Type B pancreatic cell (in vitro differentiated cells): Measurements from ENCODE around the gene NUPR1. TPM values are rescaled to one million over a fixed set of nuclear protein-coding genes. Genes with fewer than 3 reads are reported as not detected.
A peak's percentile ranks its signal among the peaks of the same experiment; 100 is the strongest.

Experiments used
- DNase-seq: peaks from one replicate; pipeline ENCODE4 v3.0.0; 2021; ENCODE audit warnings: mixed read lengths; ENCODE audit not compliant: unreplicated experiment; ENCODE audit errors: extremely low spot score
- H3K27ac Mint-ChIP-seq: 2 replicates; pipeline ENCODE4 v1.8.0; 2021; ENCODE audit warnings: mild to moderate bottlenecking, mixed read lengths
- H3K27me3 Mint-ChIP-seq: 2 replicates; pipeline ENCODE4 v1.8.0; 2021; ENCODE audit warnings: mixed read lengths
- H3K36me3 Mint-ChIP-seq: 2 replicates; pipeline ENCODE4 v1.8.0; 2021; ENCODE audit warnings: mixed read lengths
- H3K4me1 Mint-ChIP-seq: one replicate; pipeline ENCODE4 v1.8.0; 2021; ENCODE audit warnings: mixed read lengths; ENCODE audit not compliant: unreplicated experiment
- H3K4me3 Mint-ChIP-seq: 2 replicates; pipeline ENCODE4 v1.8.0; 2021; ENCODE audit warnings: mild to moderate bottlenecking, mixed read lengths
- H3K9me3 Mint-ChIP-seq: 2 replicates; pipeline ENCODE4 v1.8.0; 2021; ENCODE audit warnings: mixed read lengths
- CTCF ChIP-seq: fragments of 200-600 bp; sonication (generic); conservative IDR thresholded peaks from 2 replicates; pipeline ENCODE4 v1.5.0; 2021; ENCODE audit warnings: antibody characterized with exemption, mild to moderate bottlenecking
- total RNA-seq: library from RNA; stranded (reverse); gene quantifications from 2 replicates; pipeline ENCODE4 v1.2.1, GENCODE V29; 2021; ENCODE audit warnings: low replicate concordance

The NUPR1 gene
- total RNA-seq, 1 donor from 2014 or later = 1.2 TPM

GRCh38 chr16:28499854-28500253 lies 38.9 kb downstream of the NUPR1 start:
- no peak for DNase-seq
- Mint-ChIP-seq H3K27ac (peak overlapping the region; percentile 30), H3K27me3 (peaks cover 3% of the 10 kb centered on the region), H3K9me3 (no peaks in the 10 kb centered on the region), H3K4me1 (no peaks in the 10 kb centered on the region), H3K4me3 (no peak overlapping the region), H3K36me3 (no peaks in the 10 kb centered on the region)
- TF ChIP-seq CTCF = no peak

- H3K27ac Mint-ChIP-seq = no peak overlapping the region
- no peak for DNase-seq
- H3K27me3 Mint-ChIP-seq = peaks cover 3% of the 10 kb centered on the region
- H3K9me3 Mint-ChIP-seq = no peaks in the 10 kb centered on the region
- no peaks in the 10 kb centered on the region for H3K36me3 Mint-ChIP-seq
- H3K4me1 Mint-ChIP-seq = no peaks in the 10 kb centered on the region
- H3K4me3 Mint-ChIP-seq = no peak overlapping the region
- no peak for TF ChIP-seq CTCF
Measured at GRCh38 chr16:28498666-28499381, 40.0 kb downstream of the NUPR1 start.

GRCh38 chr16:28497861-28498599 lies 40.7 kb downstream of the NUPR1 start:
- DNase-seq = no peak
- H3K27ac Mint-ChIP-seq = no peak overlapping the region
- H3K9me3 Mint-ChIP-seq = no peaks in the 10 kb centered on the region
- no peak for TF ChIP-seq CTCF
- H3K36me3 Mint-ChIP-seq = no peaks in the 10 kb centered on the region
- no peak overlapping the region for H3K4me3 Mint-ChIP-seq
- no peaks in the 10 kb centered on the region for H3K4me1 Mint-ChIP-seq
- peaks cover 3% of the 10 kb centered on the region for H3K27me3 Mint-ChIP-seq

- H3K27ac Mint-ChIP-seq = no peak overlapping the region
- H3K36me3 Mint-ChIP-seq = no peaks in the 10 kb centered on the region
- H3K27me3 Mint-ChIP-seq = peaks cover 3% of the 10 kb centered on the region
Measured at GRCh38 chr16:28497386-28497785, 41.4 kb downstream of the NUPR1 start.

GRCh38 chr16:28496844-28497243 lies 41.9 kb downstream of the NUPR1 start:
- Mint-ChIP-seq H3K27me3 (peaks cover 3% of the 10 kb centered on the region), H3K27ac (no peak overlapping the region), H3K4me3 (no peak overlapping the region), H3K9me3 (no peaks in the 10 kb centered on the region), H3K36me3 (no peaks in the 10 kb centered on the region), H3K4me1 (peaks cover 2% of the 10 kb centered on the region)
- no peak for DNase-seq
- TF ChIP-seq CTCF = no peak

More at GRCh38 chr16:28497386-28497785, 41.4 kb downstream of the NUPR1 start:
- TF ChIP-seq CTCF = no peak
- Mint-ChIP-seq H3K4me1 (no peaks in the 10 kb centered on the region), H3K4me3 (no peak overlapping the region), H3K9me3 (no peaks in the 10 kb centered on the region)
- DNase-seq = no peak
